Activated CD8-positive, alpha-beta T cell treated with anti-CD3 and anti-CD28 coated beads for 36 hours (primary cell): ENCODE results near the gene ANKRD40CL. TPM values are rescaled to one million over a fixed set of nuclear protein-coding genes. Genes with fewer than 3 reads are reported as not detected.

Experiments
- ATAC-seq: fragments of 200-7000 bp; cut with Tn5 transposase; one replicate; pipeline ENCODE4 v1.10.0; 2021; ENCODE audit warnings: mild to moderate bottlenecking, moderate library complexity
- CTCF ChIA-PET: fragments of 350-600 bp; sonication (Branson Sonifier 250); formaldehyde crosslinking; loops from one replicate; lab custom pipeline; 2021; ENCODE audit warnings: antibody characterized with exemption; lab: Charles Lee
- POLR2A ChIA-PET: fragments of 350-600 bp; sonication (Branson Sonifier 250); formaldehyde crosslinking; loops from one replicate; lab custom pipeline; 2021; ENCODE audit warnings: antibody characterized with exemption; lab: Charles Lee
- DNase-seq: peaks from one replicate; pipeline ENCODE4 v3.0.0-alpha.2; 2020
- H3K27ac Mint-ChIP-seq: one replicate; pipeline ENCODE4 v1.8.0; 2021; ENCODE audit warnings: mild to moderate bottlenecking, mixed read lengths
- H3K27me3 Mint-ChIP-seq: one replicate; pipeline ENCODE4 v1.8.0; 2021; ENCODE audit warnings: mixed read lengths
- H3K36me3 Mint-ChIP-seq: one replicate; pipeline ENCODE4 v1.8.0; 2021; ENCODE audit warnings: low read depth, mixed read lengths
- H3K4me1 Mint-ChIP-seq: one replicate; pipeline ENCODE4 v1.8.0; 2021; ENCODE audit warnings: low read depth, mixed read lengths
- H3K4me3 Mint-ChIP-seq: one replicate; pipeline ENCODE4 v1.8.0; 2021; ENCODE audit warnings: mild to moderate bottlenecking, moderate library complexity, mixed read lengths
- H3K9me3 Mint-ChIP-seq: one replicate; pipeline ENCODE4 v1.8.0; 2021; ENCODE audit warnings: mixed read lengths
- CTCF ChIP-seq: fragments of 200-600 bp; IDR thresholded peaks from one replicate; pipeline ENCODE4 v1.8.0; 2022; ENCODE audit warnings: antibody characterized with exemption, mild to moderate bottlenecking
- intact Hi-C: fragments of 100-400 bp; cut with micrococcal nuclease; formaldehyde crosslinking; loops from one replicate; pipeline ENCODE4 v1.10.0; 2022
- total RNA-seq, 2 experiments: library from RNA; stranded (reverse); gene quantifications; one replicate each; pipeline ENCODE4 v1.2.3, GENCODE V29; 2021

ANKRD40CL gene
- total RNA-seq, 2 experiments from 2014 or later: not detected

- ChIA-PET POLR2A (interaction anchor here (1.3 to 1.4 kb wide), 2 partner anchors 29 to 80 kb away, joined by 3 to 4 read pairs; no protein-coding TSS in a partner anchor), CTCF (interaction anchor here (1.3 kb wide), 1 partner anchor 198 kb away, joined by 3 read pairs; no protein-coding TSS in a partner anchor)
- Mint-ChIP-seq H3K36me3 (peaks cover 6% of the 10 kb centered on the region), H3K27me3 (peaks cover under 1% of the 10 kb centered on the region), H3K27ac (no peak overlapping the region), H3K9me3 (no peaks in the 10 kb centered on the region), H3K4me1 (peaks cover 6% of the 10 kb centered on the region), H3K4me3 (no peak overlapping the region)
- no peak for TF ChIP-seq CTCF
- ATAC-seq (no peak), DNase-seq (no peak)
- intact Hi-C loops: no loop called here
Measured at GRCh38 chr17:50758989-50759544, 8.3 kb downstream of the ANKRD40CL start.

- DNase-seq (no peak), ATAC-seq (no peak)
- no peak overlapping the region for H3K4me3 Mint-ChIP-seq
- intact Hi-C loops: no loop called here
- H3K36me3 Mint-ChIP-seq: peaks cover 10% of the 10 kb centered on the region
- ChIA-PET POLR2A (interaction anchor here (0.6 to 1.4 kb wide), 3 partner anchors 27 to 80 kb away, joined by 3 to 4 read pairs (median 3); no protein-coding TSS in a partner anchor), CTCF (interaction anchor here (1.2 to 1.3 kb wide), 2 partner anchors 25 to 199 kb away, joined by 3 read pairs; no protein-coding TSS in a partner anchor)
- no peaks in the 10 kb centered on the region for H3K27me3 Mint-ChIP-seq
- H3K4me1 Mint-ChIP-seq: peaks cover 6% of the 10 kb centered on the region
- no peak overlapping the region for H3K27ac Mint-ChIP-seq
- H3K9me3 Mint-ChIP-seq: no peaks in the 10 kb centered on the region
- TF ChIP-seq CTCF: no peak
Measured at GRCh38 chr17:50758524-50758923, 8.8 kb downstream of the ANKRD40CL start.

GRCh38 chr17:50754521-50754920, 12.8 kb downstream of the ANKRD40CL start:
- no peaks in the 10 kb centered on the region for H3K4me1 Mint-ChIP-seq
- H3K9me3 Mint-ChIP-seq: no peaks in the 10 kb centered on the region
- H3K36me3 Mint-ChIP-seq: peaks cover 35% of the 10 kb centered on the region
- H3K4me3 Mint-ChIP-seq: no peak overlapping the region
- intact Hi-C loops: no loop called here
- DNase-seq: no peak
- no peaks in the 10 kb centered on the region for H3K27me3 Mint-ChIP-seq
- H3K27ac Mint-ChIP-seq: peak overlapping the region; percentile 55
- POLR2A ChIA-PET: interaction anchor here (1.0 to 1.2 kb wide), 2 partner anchors 10 to 13 kb away, joined by 4 to 5 read pairs; no protein-coding TSS in a partner anchor
- no peak for ATAC-seq
- CTCF ChIA-PET: interaction anchor here (1.1 to 2.3 kb wide), 3 partner anchors 10 to 29 kb away, joined by 3 to 9 read pairs (median 3); no protein-coding TSS in a partner anchor
- TF ChIP-seq CTCF: no peak

- CTCF ChIA-PET: interaction anchor here (1.1 kb wide), 1 partner anchor 10 kb away, joined by 3 read pairs; no protein-coding TSS in a partner anchor
Measured at GRCh38 chr17:50749245-50749644, 18.1 kb downstream of the ANKRD40CL start.

More at GRCh38 chr17:50749245-50749644, 18.1 kb downstream of the ANKRD40CL start:
- intact Hi-C loops: no loop called here
- POLR2A ChIA-PET: interaction anchor here (1.7 kb wide), 1 partner anchor 30 kb away, joined by 5 read pairs; the partner anchor contains the start of gene LUC7L3
- no peaks in the 10 kb centered on the region for H3K27me3 Mint-ChIP-seq
- no peaks in the 10 kb centered on the region for H3K9me3 Mint-ChIP-seq
- no peak for DNase-seq
- no peak overlapping the region for H3K4me3 Mint-ChIP-seq
- peaks cover 2% of the 10 kb centered on the region for H3K4me1 Mint-ChIP-seq
- H3K36me3 Mint-ChIP-seq: peaks cover 56% of the 10 kb centered on the region
- ATAC-seq: no peak
- H3K27ac Mint-ChIP-seq: peak overlapping the region; percentile 27
- TF ChIP-seq CTCF: no peak
